ENCODE data around the gene TMED6. TPM values are rescaled to one million over a fixed set of nuclear protein-coding genes. Genes with fewer than 3 reads are reported as not detected.

Gene TMED6
- total RNA-seq, 2 donors from 2014 or later = not detected

- Histone ChIP-seq H3K4me1 (peaks cover 0 to 21% of the 10 kb centered on the region in 2 donors), H3K36me3 (no peaks in the 10 kb centered on the region), H3K27me3 (no peaks in the 10 kb centered on the region), H3K9me3 (no peaks in the 10 kb centered on the region), H3K4me3 (no peak overlapping the region), H3K27ac (no peak overlapping the region)
- TF ChIP-seq CTCF (IDR thresholded peaks at IDR 0.05) = no peak
- no peak for DNase-seq (ENCODE audit: low spot score)
Measured at GRCh38 chr16:69309316-69309715, 42.3 kb downstream of the TMED6 start.

GRCh38 chr16:69307856-69308255 is 43.7 kb downstream of the TMED6 start:
- DNase-seq (ENCODE audit: low spot score) = no peak
- Histone ChIP-seq H3K27me3 (no peaks in the 10 kb centered on the region), H3K27ac (no peak overlapping the region), H3K9me3 (no peaks in the 10 kb centered on the region), H3K4me3 (no peak overlapping the region), H3K36me3 (no peaks in the 10 kb centered on the region), H3K4me1 (peaks cover 0 to 17% of the 10 kb centered on the region in 2 donors)
- no peak for TF ChIP-seq CTCF (IDR thresholded peaks at IDR 0.05)

GRCh38 chr16:69307091-69307490 is 44.5 kb downstream of the TMED6 start:
- TF ChIP-seq CTCF (IDR thresholded peaks at IDR 0.05) = no peak

GRCh38 chr16:69306031-69306430 is 45.6 kb downstream of the TMED6 start:
- Histone ChIP-seq H3K36me3 (peaks cover 1% of the 10 kb centered on the region), H3K27me3 (no peaks in the 10 kb centered on the region), H3K9me3 (no peaks in the 10 kb centered on the region), H3K4me3 (no peak overlapping the region), H3K4me1 (peaks cover 0 to 4% of the 10 kb centered on the region in 2 donors), H3K27ac (no peak overlapping the region)
- no peak for DNase-seq (ENCODE audit: low spot score)
- TF ChIP-seq CTCF (IDR thresholded peaks at IDR 0.05) = no peak

More at GRCh38 chr16:69307091-69307490, 44.5 kb downstream of the TMED6 start:
- no peaks in the 10 kb centered on the region for H3K27me3 ChIP-seq
- H3K27ac ChIP-seq = no peak overlapping the region
- H3K9me3 ChIP-seq = no peaks in the 10 kb centered on the region
- DNase-seq (ENCODE audit: low spot score) = no peak
- peaks cover 0 to 9% of the 10 kb centered on the region in 2 donors for H3K4me1 ChIP-seq
- H3K4me3 ChIP-seq = no peak overlapping the region
- H3K36me3 ChIP-seq = no peaks in the 10 kb centered on the region

GRCh38 chr16:69302301-69302700 is 49.3 kb downstream of the TMED6 start:
- no peak for TF ChIP-seq CTCF (IDR thresholded peaks at IDR 0.05)
- Histone ChIP-seq H3K27ac (no peak overlapping the region), H3K4me3 (no peak overlapping the region), H3K27me3 (no peaks in the 10 kb centered on the region), H3K9me3 (no peaks in the 10 kb centered on the region), H3K36me3 (peaks cover 17% of the 10 kb centered on the region), H3K4me1 (no peaks in the 10 kb centered on the region)
- DNase-seq (ENCODE audit: low spot score) = no peak

- H3K4me1 ChIP-seq = no peaks in the 10 kb centered on the region
- no peaks in the 10 kb centered on the region for H3K9me3 ChIP-seq
- no peak for TF ChIP-seq CTCF (IDR thresholded peaks at IDR 0.05)
- no peak for DNase-seq (ENCODE audit: low spot score)
- no peaks in the 10 kb centered on the region for H3K27me3 ChIP-seq
- no peak overlapping the region for H3K27ac ChIP-seq
- H3K36me3 ChIP-seq = peaks cover 17% of the 10 kb centered on the region
- H3K4me3 ChIP-seq = no peak overlapping the region
Measured at GRCh38 chr16:69301861-69302260, 49.7 kb downstream of the TMED6 start.
